ENCODE data around the gene ZSWIM6. TPM values are rescaled to one million over a fixed set of nuclear protein-coding genes. Genes with fewer than 3 reads are reported as not detected.

Gene ZSWIM6
- total and polyA plus RNA-seq, 2 of the 4 experiments (the other 2 are of a cell fraction), result 10.8 to 14.1 TPM

- TF ChIP-seq USF2 (IDR thresholded peaks at IDR 0.05; ENCODE audit: low read depth, low read length) (no peak), BHLHE40 (IDR thresholded peaks at IDR 0.05; ENCODE audit: low read depth, low read length) (peak; percentile 23; the same call in 1 of the 2 replicates)
These were observed 76.6 kb downstream of the ZSWIM6 start (continued) for GRCh38 chr5:61408476-61409168.

GRCh38 chr5:61409568-61409967 is 77.5 kb downstream of the ZSWIM6 start:
- H2AK5ac ChIP-seq (ENCODE audit: low read depth, low read length), result no peak overlapping the region
- H3K4me3 ChIP-seq (ENCODE audit: insufficient read depth, low read depth, low read length), result no peak overlapping the region
- H3K56ac ChIP-seq (ENCODE audit: extremely low read depth, insufficient read depth, low read length), result peak overlapping the region; percentile 69
- H2BK15ac ChIP-seq (ENCODE audit: low read depth, low read length), result peak overlapping the region; percentile 93; the same call in 2 of the 3 replicates
- H2BK20ac ChIP-seq (ENCODE audit: low read depth, low read length), result peak overlapping the region; percentile 95
- no peaks in the 10 kb centered on the region for H3K9me3 ChIP-seq (ENCODE audit: control insufficient read depth, insufficient read depth, low read length)
- peak overlapping the region; percentile 78 for H3K23ac ChIP-seq (ENCODE audit: low read depth, low read length)
- CTCF ChIA-PET, result interaction anchor here (0.6 to 0.8 kb wide), 2 partner anchors 22 to 47 kb away, joined by 3 to 5 read pairs; no protein-coding TSS in a partner anchor
- peak overlapping the region; percentile 99 for H3K18ac ChIP-seq (ENCODE audit: low read depth, low read length)
- H3K14ac ChIP-seq (replicated peaks; ENCODE audit: low read depth, low read length), result peak overlapping the region; percentile 87
- dilution Hi-C loops (cut with HindIII; ENCODE audit: low sequenced_read_pairs, unreplicated experiment), result no loop called here
- H3K4me1 ChIP-seq (ENCODE audit: control insufficient read depth, insufficient read depth, low read length), result peaks cover 17% of the 10 kb centered on the region
- ATAC-seq (ENCODE audit: low read depth), result peak; percentile 77
- intact Hi-C loops (cut with micrococcal nuclease), result loop anchor here (2.0 to 10.0 kb wide), 5 partner anchors 41 to 248 kb away; partner anchors contain the start of genes SMIM15 and ZSWIM6
- peak; percentile 96 for DNase-seq
- no peak overlapping the region for H2AK9ac ChIP-seq (replicated peaks; ENCODE audit: low read depth, low read length, poor library complexity)
- H2BK120ac ChIP-seq (ENCODE audit: low read depth, low read length), result peak overlapping the region; percentile 95
- peaks cover 57% of the 10 kb centered on the region for H4K20me1 ChIP-seq (ENCODE audit: insufficient read depth, low read length)
- H2AFZ ChIP-seq (replicated peaks; ENCODE audit: low read length, poor library complexity), result no peak overlapping the region
- peak overlapping the region; percentile 99 for H4K5ac ChIP-seq (ENCODE audit: low read depth, low read length)
- in situ Hi-C loops (cut with MboI; ENCODE audit: low sequenced_read_pairs), result no loop called here
- H3K36me3 ChIP-seq (ENCODE audit: control insufficient read depth, insufficient read depth, low read length), result no peaks in the 10 kb centered on the region
- 0% methylated on average over 1 of the region's 2 CpGs; no CpG with 5 or more reads in 1 of the 2 experiments for WGBS, 2 experiments (ENCODE audit: extremely low coverage in 2 of 2, insufficient read length in 1 of 2)
- peak overlapping the region; percentile 85; the same call in 1 of the 2 replicates for H3K27ac ChIP-seq (ENCODE audit: insufficient read depth, low read length)
- peaks cover 7% of the 10 kb centered on the region for H3K9me1 ChIP-seq (ENCODE audit: insufficient read depth, low read length)
- peak overlapping the region; percentile 48; the same call in 1 of the 2 replicates for H3K9ac ChIP-seq (ENCODE audit: low read depth, low read length)
- no peaks in the 10 kb centered on the region for H3K27me3 ChIP-seq (ENCODE audit: control insufficient read depth, insufficient read depth, low read length)
- peak overlapping the region; percentile 98 for H3K4me2 ChIP-seq (ENCODE audit: low read depth, low read length)
- H2BK5ac ChIP-seq (ENCODE audit: low read depth, low read length, poor library complexity, severe bottlenecking), result peak overlapping the region; percentile 97
- H4K91ac ChIP-seq (ENCODE audit: insufficient read depth, low read depth, low read length), result peak overlapping the region; percentile 91; the same call in 1 of the 2 replicates
- no TSS peak for BruUV-seq (replicated peaks)
- H4K8ac ChIP-seq (ENCODE audit: low read depth in 2 of 2, low read length in 2 of 2), result peak overlapping the region; percentile 34 to 76
- peak overlapping the region; percentile 90; the same call in 1 of the 2 replicates for H3K4ac ChIP-seq (ENCODE audit: low read depth, low read length)
- H3K79me1 ChIP-seq (ENCODE audit: low read depth in 1 of 2, low read length in 2 of 2), result peaks cover 17 to 63% of the 10 kb centered on the region in 2 experiments; a peak in 3 of 4 replicates
- POLR2A ChIA-PET (ENCODE audit: unreplicated experiment), result no interaction called here
- TF ChIP-seq CEBPB (IDR thresholded peaks at IDR 0.05; ENCODE audit: low read depth, low read length), result peak; percentile 40; the same call in 1 of the 2 replicates
- no peak for TF ChIP-seq RCOR1 (IDR thresholded peaks at IDR 0.05; ENCODE audit: insufficient replicate concordance, low read length)
- peak; percentile 74 for TF ChIP-seq MAFK (IDR thresholded peaks at IDR 0.05; ENCODE audit: low read depth, low read length)
- TF ChIP-seq ELK1 (IDR thresholded peaks at IDR 0.05; ENCODE audit: borderline replicate concordance, low read depth, low read length), result no peak
- TF ChIP-seq SMC3 (IDR thresholded peaks at IDR 0.05; ENCODE audit: low read depth, low read length), result no peak
- peak; percentile 98 for TF ChIP-seq NFE2L2 (IDR thresholded peaks at IDR 0.05; ENCODE audit: low read depth, low read length)
- no peak for TF ChIP-seq MXI1 (IDR thresholded peaks at IDR 0.05; ENCODE audit: borderline replicate concordance, low read depth, low read length)
- no peak for TF ChIP-seq CHD1 (IDR thresholded peaks at IDR 0.05; ENCODE audit: low read depth, low read length)
- TF ChIP-seq RFX5 (IDR thresholded peaks at IDR 0.05; ENCODE audit: low read depth, low read length), result no peak
- 0 out of 2 replicates have a peak, but pooled peaks have one; percentile 29 for TF ChIP-seq POLR2A (IDR thresholded peaks at IDR 0.05; ENCODE audit: low read depth, low read length)
- TF ChIP-seq MAZ (IDR thresholded peaks at IDR 0.05; ENCODE audit: borderline replicate concordance, low read depth, low read length), result no peak
